Fibroblast of skin of left biceps (primary cell): Measurements from ENCODE around the gene CCDC85B.
A peak's percentile ranks its signal among the peaks of the same experiment; 100 is the strongest.

Experiments
- DNase-seq, 2 experiments: peaks; one replicate each; pipeline ENCODE4 v3.0.0-alpha.2; 2013; ENCODE audit warnings: low read depth in 2 of 2

The CCDC85B gene

GRCh38 chr11:65869643-65870306, 20.7 kb upstream of the CCDC85B start:
- no peak for DNase-seq

GRCh38 chr11:65870307-65870658, 20.2 kb upstream of the CCDC85B start:
- DNase-seq = no peak

GRCh38 chr11:65870706-65871681, 19.5 kb upstream of the CCDC85B start:
- DNase-seq = no peak

GRCh38 chr11:65871811-65872548, 18.5 kb upstream of the CCDC85B start:
- no peak for DNase-seq

GRCh38 chr11:65872586-65873317, 17.7 kb upstream of the CCDC85B start, which contains the start of gene EFEMP2:
TSS of gene EFEMP2 (minus strand) at chr11:65872800. CDS start at chr11:65872354, 446 bp downstream.
- no peak for DNase-seq

GRCh38 chr11:65873318-65874156, 16.9 kb upstream of the CCDC85B start:
- peak; percentile 75 for DNase-seq

- DNase-seq = no peak
Observed at GRCh38 chr11:65879617-65880016, 10.9 kb upstream of the CCDC85B start, which contains the start of gene CTSW. TSS of gene CTSW (plus strand) at chr11:65879837. CDS start at chr11:65879855, 18 bp downstream.

GRCh38 chr11:65880027-65880426, 10.4 kb upstream of the CCDC85B start:
- DNase-seq = no peak

GRCh38 chr11:65880844-65881421, 9.5 kb upstream of the CCDC85B start:
- no peak for DNase-seq

- no peak for DNase-seq
Observed at GRCh38 chr11:65882120-65883057, 8.1 kb upstream of the CCDC85B start.

GRCh38 chr11:65883058-65883761, 7.3 kb upstream of the CCDC85B start:
- no peak for DNase-seq

GRCh38 chr11:65883786-65884715, 6.4 kb upstream of the CCDC85B start:
- no peak for DNase-seq

- DNase-seq = no peak
Observed at GRCh38 chr11:65884716-65885092, 5.8 kb upstream of the CCDC85B start.

GRCh38 chr11:65885231-65885630, 5.2 kb upstream of the CCDC85B start:
- DNase-seq = no peak

GRCh38 chr11:65885808-65886536, 4.5 kb upstream of the CCDC85B start:
- DNase-seq = no peak
